Fibroblast of lung (primary cell): ENCODE data around the gene KCNK4. TPM values are rescaled to one million over a fixed set of nuclear protein-coding genes. Genes with fewer than 3 reads are reported as not detected.

ENCODE experiments used
- DNase-seq, 2 donors: peaks; one replicate each; pipeline versions ENCODE4 v3.0.0 to v3.0.0-alpha.2; 2010; ENCODE audit warnings: low read depth in 2 of 2
- H2AFZ ChIP-seq: 2 replicates; pipeline ENCODE4 v1.5.1; 2012; ENCODE audit warnings: low read length, control low read depth, inconsistent platforms
- H3K27ac ChIP-seq: 2 replicates; pipeline ENCODE4 v1.5.1; 2011; ENCODE audit warnings: low read length, control low read depth; ENCODE audit not compliant: insufficient read depth
- H3K27me3 ChIP-seq: 2 replicates; pipeline ENCODE4 v1.5.1; 2011; ENCODE audit warnings: mild to moderate bottlenecking, low read length; ENCODE audit not compliant: control insufficient read depth, insufficient read depth
- H3K36me3 ChIP-seq: 2 replicates; pipeline ENCODE4 v1.5.1; 2011; ENCODE audit warnings: low read length; ENCODE audit not compliant: control insufficient read depth, insufficient read depth
- H3K4me1 ChIP-seq: 2 replicates; pipeline ENCODE4 v1.5.1; 2011; ENCODE audit warnings: low read length; ENCODE audit not compliant: control insufficient read depth, insufficient read depth; ENCODE audit errors: extremely low read depth
- H3K4me2 ChIP-seq: 2 replicates; pipeline ENCODE4 v1.5.1; 2011; ENCODE audit warnings: low read length, control low read depth; ENCODE audit not compliant: insufficient read depth; ENCODE audit errors: extremely low read depth
- H3K4me3 ChIP-seq, 4 experiments: fragments of 200-600 bp in 1 of 4; sonication (generic) in 1 of 4; replicated peaks in 1 of 4; 2 replicates each; pipeline ENCODE4 v1.5.1; 2011 to 2016; ENCODE audit warnings: low read length in 4 of 4, low read depth in 3 of 4, mild to moderate bottlenecking in 3 of 4, control low read depth in 2 of 4, inconsistent platforms in 1 of 4, mixed read lengths in 1 of 4; ENCODE audit not compliant: insufficient read depth in 1 of 4; ENCODE audit errors: control extremely low read depth in 1 of 4
- H3K79me2 ChIP-seq: 2 replicates; pipeline ENCODE4 v1.5.1; 2012; ENCODE audit warnings: mild to moderate bottlenecking, low read length, inconsistent platforms; ENCODE audit not compliant: control insufficient read depth, insufficient read depth
- H3K9ac ChIP-seq: 2 replicates; pipeline ENCODE4 v1.5.1; 2011; ENCODE audit warnings: mild to moderate bottlenecking, low read length, control low read depth; ENCODE audit not compliant: insufficient read depth
- H3K9me3 ChIP-seq: 2 replicates; pipeline ENCODE4 v1.5.1; 2012; ENCODE audit warnings: low read depth, low read length; ENCODE audit not compliant: control insufficient read depth, insufficient read depth
- H4K20me1 ChIP-seq: 2 replicates; pipeline ENCODE4 v1.5.1; 2011; ENCODE audit warnings: low read length; ENCODE audit not compliant: control insufficient read depth, insufficient read depth; ENCODE audit errors: extremely low read depth
- EZH2 ChIP-seq: IDR thresholded peaks from 2 replicates; pipeline ENCODE4 v1.5.1; 2012; ENCODE audit warnings: low read length, control low read depth, mild to moderate bottlenecking; ENCODE audit errors: missing control alignments
- polyA plus RNA-seq, 2 donors: library from polyadenylated mRNA; depleted of rRNA in 1 of 2; stranded (reverse) in 1 of 2; unstranded in 1 of 2; fragments of >200 nt; gene quantifications; 2 replicates each; pipeline ENCODE4 v1.2.1, GENCODE V29; 2011 to 2012; ENCODE audit warnings: missing spikeins in 1 of 2
- total RNA-seq: library from RNA; depleted of rRNA; stranded (reverse); fragments of >200 nt; gene quantifications from 2 replicates; pipeline ENCODE4 v1.2.1, GENCODE V29; 2014
- TF ChIP-seq, protein P1 (sequence below), 2 donors: IDR thresholded peaks in 1 of 2; conservative IDR thresholded peaks in 1 of 2; 1 replicate in 1 of 2; 2 replicates in 1 of 2; pipeline ENCODE4 v1.5.1; 2011 to 2012; ENCODE audit warnings: low read length in 2 of 2, control low read depth in 1 of 2, inconsistent platforms in 1 of 2, low read depth in 1 of 2, mild to moderate bottlenecking in 1 of 2

The KCNK4 gene
- total and polyA plus RNA-seq, 2 donors (not counting 1 experiment from before 2014, with no cell fraction given) = not detected

- Histone ChIP-seq H3K27ac (no peak overlapping the region), H3K4me3 (no peak overlapping the region), H3K36me3 (no peaks in the 10 kb centered on the region), H3K27me3 (no peaks in the 10 kb centered on the region), H3K4me1 (peaks cover 11% of the 10 kb centered on the region), H3K9ac (no peak overlapping the region), H4K20me1 (no peaks in the 10 kb centered on the region), H3K79me2 (no peaks in the 10 kb centered on the region), H3K4me2 (no peak overlapping the region), H2AFZ (no peak overlapping the region), H3K9me3 (no peaks in the 10 kb centered on the region)
- no peak for DNase-seq
- TF ChIP-seq EZH2 = no peak
- TF ChIP-seq, protein P1, sequence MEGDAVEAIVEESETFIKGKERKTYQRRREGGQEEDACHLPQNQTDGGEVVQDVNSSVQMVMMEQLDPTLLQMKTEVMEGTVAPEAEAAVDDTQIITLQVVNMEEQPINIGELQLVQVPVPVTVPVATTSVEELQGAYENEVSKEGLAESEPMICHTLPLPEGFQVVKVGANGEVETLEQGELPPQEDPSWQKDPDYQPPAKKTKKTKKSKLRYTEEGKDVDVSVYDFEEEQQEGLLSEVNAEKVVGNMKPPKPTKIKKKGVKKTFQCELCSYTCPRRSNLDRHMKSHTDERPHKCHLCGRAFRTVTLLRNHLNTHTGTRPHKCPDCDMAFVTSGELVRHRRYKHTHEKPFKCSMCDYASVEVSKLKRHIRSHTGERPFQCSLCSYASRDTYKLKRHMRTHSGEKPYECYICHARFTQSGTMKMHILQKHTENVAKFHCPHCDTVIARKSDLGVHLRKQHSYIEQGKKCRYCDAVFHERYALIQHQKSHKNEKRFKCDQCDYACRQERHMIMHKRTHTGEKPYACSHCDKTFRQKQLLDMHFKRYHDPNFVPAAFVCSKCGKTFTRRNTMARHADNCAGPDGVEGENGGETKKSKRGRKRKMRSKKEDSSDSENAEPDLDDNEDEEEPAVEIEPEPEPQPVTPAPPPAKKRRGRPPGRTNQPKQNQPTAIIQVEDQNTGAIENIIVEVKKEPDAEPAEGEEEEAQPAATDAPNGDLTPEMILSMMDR (conservative IDR thresholded peaks at IDR 0.05 in 1 of 2, IDR thresholded peaks at IDR 0.05 in 1 of 2; ENCODE audit: low read depth in 1 of 2, low read length in 2 of 2) = no peak
These were observed 48.2 kb downstream of the KCNK4 start for GRCh38 chr11:64339286-64339685.

- no peaks in the 10 kb centered on the region for H3K9me3 ChIP-seq
- no peak for DNase-seq
- H3K4me3 ChIP-seq = no peak within 1 kb of the TSS
- H3K27ac ChIP-seq = no peak within 1 kb of the TSS
- no peaks in the 10 kb centered on the region for H4K20me1 ChIP-seq
- no peaks in the 10 kb centered on the region for H3K36me3 ChIP-seq
- H3K9ac ChIP-seq = no peak within 1 kb of the TSS
- peaks cover 7% of the 10 kb centered on the region for H3K4me1 ChIP-seq
- no peaks in the 10 kb centered on the region for H3K79me2 ChIP-seq
- no peak within 1 kb of the TSS for H2AFZ ChIP-seq
- TF ChIP-seq EZH2 = no peak
- TF ChIP-seq, protein P1 (conservative IDR thresholded peaks at IDR 0.05 in 1 of 2, IDR thresholded peaks at IDR 0.05 in 1 of 2; ENCODE audit: low read depth in 1 of 2, low read length in 2 of 2) = no peak
- H3K27me3 ChIP-seq = no peaks in the 10 kb centered on the region
- H3K4me2 ChIP-seq = no peak within 1 kb of the TSS
These were observed 48.8 kb downstream of the KCNK4 start, which contains the start of gene CCDC88B for GRCh38 chr11:64339754-64340408. TSS of gene CCDC88B (plus strand) at chr11:64340204. CDS start at chr11:64340267, 63 bp downstream.

DNA sequence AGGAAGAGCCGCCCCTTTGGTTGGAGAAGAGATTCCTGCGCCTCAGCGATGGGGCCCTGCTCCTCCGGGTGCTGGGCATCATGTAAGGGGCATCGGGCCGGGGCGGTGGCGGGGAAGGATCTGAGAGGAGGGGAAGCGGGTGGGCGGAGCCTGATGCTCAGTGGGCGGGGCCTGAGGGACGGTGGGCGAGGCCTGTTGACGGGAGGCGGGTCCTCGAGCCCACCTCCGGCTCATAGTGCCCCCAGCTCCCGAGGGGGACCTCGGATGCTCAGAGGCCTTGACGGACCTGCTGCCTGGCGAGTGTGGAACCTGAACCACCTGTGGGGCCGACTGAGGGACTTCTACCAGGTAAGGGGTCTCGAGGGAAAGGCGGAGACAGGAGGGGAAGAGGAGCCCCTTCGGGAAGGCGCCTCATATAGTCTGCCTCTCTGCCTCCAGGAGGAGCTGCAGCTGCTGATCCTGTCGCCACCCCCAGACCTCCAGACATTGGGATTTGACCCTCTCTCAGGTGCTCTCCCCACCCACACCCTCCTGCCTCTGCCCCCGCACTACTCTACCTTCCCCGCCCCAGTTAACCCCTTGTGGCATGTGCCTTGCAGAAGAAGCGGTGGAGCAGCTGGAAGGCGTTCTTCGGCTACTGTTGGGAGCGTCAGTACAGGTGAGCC lies 49.7 kb downstream of the KCNK4 start:
- Histone ChIP-seq H3K36me3 (no peaks in the 10 kb centered on the region), H3K9me3 (no peaks in the 10 kb centered on the region), H3K4me3 (no peak overlapping the region), H4K20me1 (no peaks in the 10 kb centered on the region), H3K4me2 (no peak overlapping the region), H2AFZ (no peak overlapping the region), H3K79me2 (no peaks in the 10 kb centered on the region), H3K27ac (no peak overlapping the region), H3K27me3 (no peaks in the 10 kb centered on the region), H3K9ac (no peak overlapping the region), H3K4me1 (peaks cover 5% of the 10 kb centered on the region)
- no peak for TF ChIP-seq EZH2
- TF ChIP-seq, protein P1 (conservative IDR thresholded peaks at IDR 0.05 in 1 of 2, IDR thresholded peaks at IDR 0.05 in 1 of 2; ENCODE audit: low read depth in 1 of 2, low read length in 2 of 2) = no peak
- no peak for DNase-seq
